ENCODE results near the gene STEAP3. TPM values are rescaled to one million over a fixed set of nuclear protein-coding genes. Genes with fewer than 3 reads are reported as not detected.

The STEAP3 gene
- total RNA-seq, 1 donor from 2014 or later: 0.15 TPM

- intact Hi-C loops (cut with micrococcal nuclease): loop anchor here (1.0 kb wide), 1 partner anchor 410 kb away; no protein-coding TSS in a partner anchor
Measured at GRCh38 chr2:119291588-119292167, 68.0 kb downstream of the STEAP3 start.

DNA sequence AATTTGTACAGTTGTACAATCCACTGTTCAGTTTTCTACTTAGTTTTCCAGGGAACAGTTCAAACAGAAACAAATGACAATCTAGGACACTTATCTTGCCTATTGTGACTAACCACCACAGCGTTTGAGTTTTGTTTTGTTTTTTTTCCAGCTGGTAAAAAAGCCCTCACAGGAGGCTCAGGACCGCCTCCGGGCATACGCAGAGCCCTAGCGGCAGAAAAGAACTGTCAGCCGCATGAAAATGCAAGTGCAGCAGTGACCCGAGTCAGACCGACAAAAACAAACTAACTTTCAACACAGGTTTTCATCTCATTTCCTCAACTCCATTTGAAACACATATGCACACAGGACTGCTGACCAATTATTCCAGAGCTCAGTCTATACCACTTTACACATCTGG lies 68.6 kb downstream of the STEAP3 start:
- intact Hi-C loops (cut with micrococcal nuclease): no loop called here

DNA sequence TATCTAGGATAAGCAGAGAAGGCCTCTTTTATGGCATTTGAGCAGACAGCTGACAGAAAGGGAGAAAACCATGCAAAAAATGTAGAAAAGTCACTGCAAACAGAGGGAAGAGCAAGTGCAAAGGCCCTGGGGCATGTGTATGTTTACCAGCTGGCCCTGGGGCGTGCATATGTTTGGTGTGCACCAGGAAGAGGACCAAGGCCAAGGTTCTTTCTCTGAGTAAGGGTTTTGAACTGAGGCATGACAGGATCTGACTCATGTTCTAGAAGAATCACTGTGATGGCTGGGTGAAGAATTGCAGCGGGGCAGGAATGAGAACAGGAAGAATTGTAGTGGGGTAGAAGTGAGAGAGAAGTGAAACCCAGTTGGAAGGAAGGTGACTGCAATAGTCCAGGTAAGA lies 69.6 kb downstream of the STEAP3 start:
- intact Hi-C loops (cut with micrococcal nuclease): no loop called here

- intact Hi-C loops (cut with micrococcal nuclease): no loop called here
Measured at GRCh38 chr2:119293900-119294299, 70.3 kb downstream of the STEAP3 start.

- intact Hi-C loops (cut with micrococcal nuclease): no loop called here
Measured at GRCh38 chr2:119294671-119295070, 71.0 kb downstream of the STEAP3 start.

GRCh38 chr2:119295688-119296375 lies 72.2 kb downstream of the STEAP3 start:
- intact Hi-C loops (cut with micrococcal nuclease): no loop called here

DNA sequence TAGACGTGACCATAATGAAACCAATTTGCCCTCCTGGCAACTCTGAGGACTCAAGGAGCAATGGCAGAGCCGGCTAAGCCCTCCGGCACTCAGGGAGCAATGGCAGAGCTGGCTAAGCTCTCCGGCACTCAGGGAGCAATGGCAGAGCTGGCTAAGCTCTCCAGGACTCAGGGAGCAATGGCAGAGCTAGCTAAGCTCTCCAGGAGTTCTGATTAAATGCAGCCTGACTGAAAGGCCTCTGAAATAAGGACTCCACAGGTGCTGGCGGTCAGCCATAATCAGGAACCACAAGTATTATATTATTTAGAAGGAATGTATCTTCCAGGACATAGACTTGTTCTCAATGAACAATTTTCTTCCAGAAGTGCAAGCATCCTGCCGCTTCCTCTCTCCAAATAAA lies 77.8 kb downstream of the STEAP3 start:
- intact Hi-C loops (cut with micrococcal nuclease): no loop called here

DNA sequence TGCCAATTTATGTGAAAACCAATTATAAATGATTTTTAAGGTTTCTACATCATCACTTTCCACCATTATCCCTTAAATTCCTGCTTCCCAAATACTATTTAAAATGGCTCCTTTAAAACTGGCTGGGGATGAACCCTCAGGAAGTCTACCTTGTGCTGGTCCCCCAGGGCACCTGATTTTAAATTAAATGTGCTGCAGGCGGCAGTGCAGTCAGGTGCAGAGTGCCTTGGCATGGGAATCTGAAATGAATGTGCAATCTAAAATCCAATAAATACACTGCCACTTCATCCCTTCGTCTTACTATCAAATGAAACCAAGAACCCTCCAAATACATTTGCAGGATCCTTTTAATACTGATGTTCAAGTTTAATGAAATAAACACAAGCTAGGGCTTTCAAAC lies 81.2 kb downstream of the STEAP3 start:
- intact Hi-C loops (cut with micrococcal nuclease): no loop called here

GRCh38 chr2:119305497-119306195 lies 82.0 kb downstream of the STEAP3 start:
- intact Hi-C loops (cut with micrococcal nuclease): no loop called here

- intact Hi-C loops (cut with micrococcal nuclease): no loop called here
Measured at GRCh38 chr2:119306196-119306590, 82.6 kb downstream of the STEAP3 start.

- intact Hi-C loops (cut with micrococcal nuclease): no loop called here
Measured at GRCh38 chr2:119307419-119308140, 83.9 kb downstream of the STEAP3 start.

DNA sequence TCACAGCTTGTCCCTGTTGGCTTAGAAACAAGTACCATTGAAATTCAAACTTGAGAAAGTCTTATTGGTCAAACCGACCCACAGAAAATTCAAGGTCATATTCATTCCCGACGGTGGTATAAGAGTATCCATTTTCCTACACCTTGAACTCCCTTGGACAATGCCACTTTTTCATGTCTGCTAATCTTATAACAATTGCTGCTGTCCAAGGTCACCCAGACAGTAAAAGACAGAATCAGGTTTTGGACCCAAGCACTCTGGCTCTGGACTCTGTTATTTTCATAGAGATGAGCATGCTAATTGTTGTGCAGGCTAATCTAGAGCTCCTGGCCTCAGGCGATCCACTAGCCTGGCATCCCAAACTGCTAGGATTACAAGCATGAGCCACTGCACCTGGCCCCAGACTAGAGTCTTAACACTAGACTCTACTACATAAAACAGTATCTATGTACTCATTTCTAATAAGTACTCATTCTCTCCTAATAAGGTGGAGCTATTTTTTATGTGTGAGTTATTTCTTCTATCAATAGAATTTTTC lies 85.2 kb downstream of the STEAP3 start:
- intact Hi-C loops (cut with micrococcal nuclease): no loop called here

DNA sequence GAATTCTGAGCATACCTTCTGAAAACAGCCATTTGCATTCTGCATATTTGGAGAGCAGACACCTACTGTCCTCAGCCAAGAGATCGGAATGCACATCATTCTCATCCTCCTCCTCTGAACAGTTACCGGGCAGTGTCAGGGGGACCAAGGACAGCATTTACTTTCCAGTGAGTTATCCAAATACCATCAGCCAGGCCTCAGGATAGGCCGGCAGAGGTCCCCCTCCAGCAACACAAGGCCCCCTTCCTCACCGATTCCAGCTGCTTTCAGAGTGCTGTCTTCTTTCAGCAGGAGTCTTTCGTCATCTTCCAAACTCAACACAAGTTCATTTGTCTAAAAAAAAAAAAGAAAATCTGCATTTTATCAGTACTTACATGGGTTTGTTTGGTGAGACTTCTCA lies 87.7 kb downstream of the STEAP3 start:
- intact Hi-C loops (cut with micrococcal nuclease): loop anchor here (5.0 kb wide), 1 partner anchor 429 kb away; no protein-coding TSS in a partner anchor

GRCh38 chr2:119311831-119312230 lies 88.2 kb downstream of the STEAP3 start:
- intact Hi-C loops (cut with micrococcal nuclease): loop anchor here (5.0 kb wide), 1 partner anchor 430 kb away; no protein-coding TSS in a partner anchor

Other genes starting within 250 kb of the STEAP3 start
- gene C1QL2, start 65.1 kb upstream of the STEAP3 start, total RNA-seq: not detected in 2 replicates
- 7.5 and 10.0 TPM in 2 replicates for gene C2orf76, start 143.0 kb downstream of the STEAP3 start, total RNA-seq
- 121 and 126 TPM in 2 replicates for gene DBI, start 143.1 kb downstream of the STEAP3 start, total RNA-seq
- not detected in 2 replicates for gene TMEM37, start 208.0 kb downstream of the STEAP3 start, total RNA-seq

All from T-helper 1 cell treated with Interleukin-12 subunit alpha and Interleukin-12 subunit beta and Interleukin-4 antibody, amounts not matched to agents 30 ng/mL and 1 ng/mL, for 36 hours (primary cell).